Chondrocyte (in vitro differentiated cells): ENCODE measurements around the gene TEDC1. TPM values are rescaled to one million over a fixed set of nuclear protein-coding genes. Genes with fewer than 3 reads are reported as not detected.

Experiments used
- DNase-seq: peaks from one replicate; pipeline ENCODE4 v3.0.0; 2021; ENCODE audit warnings: mixed read lengths, low spot score
- H3K27ac Mint-ChIP-seq: one replicate; pipeline ENCODE4 v1.8.0; 2021; ENCODE audit warnings: mild to moderate bottlenecking, moderate library complexity, mixed read lengths; ENCODE audit not compliant: unreplicated experiment
- H3K27me3 Mint-ChIP-seq: 2 replicates; pipeline ENCODE4 v1.8.0; 2021; ENCODE audit warnings: low read depth, mixed read lengths
- H3K36me3 Mint-ChIP-seq: 2 replicates; pipeline ENCODE4 v1.8.0; 2021; ENCODE audit warnings: low read depth, mixed read lengths
- H3K4me1 Mint-ChIP-seq: 2 replicates; pipeline ENCODE4 v1.8.0; 2021; ENCODE audit warnings: low read depth, mild to moderate bottlenecking, mixed read lengths
- H3K4me3 Mint-ChIP-seq: one replicate; pipeline ENCODE4 v1.8.0; 2021; ENCODE audit warnings: mild to moderate bottlenecking, moderate library complexity, mixed read lengths; ENCODE audit not compliant: unreplicated experiment
- H3K9me3 Mint-ChIP-seq: 2 replicates; pipeline ENCODE4 v1.8.0; 2021; ENCODE audit warnings: low read depth, mixed read lengths
- total RNA-seq: library from RNA; stranded (reverse); gene quantifications from 3 replicates; pipeline ENCODE4 v1.2.1, GENCODE V29; 2021
- TF ChIP-seq, protein P1 (sequence below): fragments of 200-600 bp; sonication (generic); IDR thresholded peaks from 2 replicates; pipeline ENCODE4 v1.5.0; 2021; ENCODE audit warnings: antibody characterized with exemption, mild to moderate bottlenecking, moderate library complexity

TEDC1 gene
- total RNA-seq, 1 donor from 2014 or later: 12.9 TPM

DNA sequence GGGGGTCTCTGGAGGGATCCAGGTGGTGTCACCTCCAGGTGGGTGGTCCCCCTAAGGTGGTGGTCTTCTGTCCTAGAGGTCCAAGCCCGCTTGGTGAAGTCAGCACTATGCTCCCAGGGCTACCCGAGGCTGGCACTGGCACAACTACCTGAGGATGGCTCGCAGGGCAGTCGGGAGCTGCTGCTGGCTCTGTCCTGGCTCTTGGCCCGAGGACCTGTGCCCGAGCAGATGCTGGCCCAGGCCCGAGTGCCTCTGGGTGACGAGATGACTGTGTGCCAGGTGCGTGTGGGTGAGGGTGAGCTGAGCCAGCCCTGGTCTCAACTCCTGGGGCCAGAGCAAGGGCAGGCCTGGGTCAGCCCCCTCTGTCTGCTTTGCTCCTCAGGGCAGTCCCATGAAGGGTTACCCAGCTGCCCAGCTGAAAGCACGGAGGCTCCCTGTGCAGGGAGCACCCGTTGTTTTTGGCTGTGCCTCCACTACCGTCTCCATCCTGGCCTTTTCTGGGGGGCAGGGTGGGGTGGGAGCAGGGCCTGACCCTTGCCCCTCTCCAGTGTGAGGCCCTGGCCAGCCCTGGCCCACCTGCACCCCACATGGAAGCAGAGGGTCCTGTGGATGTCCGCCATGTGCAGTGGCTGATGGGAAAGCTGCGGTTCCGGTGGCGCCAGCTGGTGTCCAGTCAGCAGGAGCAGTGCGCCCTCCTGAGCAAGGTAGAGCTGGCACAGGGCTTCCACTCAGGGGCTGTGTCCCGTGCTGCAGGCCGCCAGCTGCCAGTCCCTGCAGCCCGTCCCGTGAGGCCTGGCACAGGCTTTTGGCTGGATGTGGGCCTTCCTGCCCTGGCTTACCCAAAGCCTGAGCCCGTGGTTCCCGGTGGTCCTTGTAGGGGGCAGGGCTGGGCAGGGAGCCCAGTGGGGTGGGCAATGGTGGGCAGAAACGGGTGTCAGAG lies 1.3 kb downstream of the TEDC1 start:
- no peaks in the 10 kb centered on the region for H3K9me3 Mint-ChIP-seq

DNA sequence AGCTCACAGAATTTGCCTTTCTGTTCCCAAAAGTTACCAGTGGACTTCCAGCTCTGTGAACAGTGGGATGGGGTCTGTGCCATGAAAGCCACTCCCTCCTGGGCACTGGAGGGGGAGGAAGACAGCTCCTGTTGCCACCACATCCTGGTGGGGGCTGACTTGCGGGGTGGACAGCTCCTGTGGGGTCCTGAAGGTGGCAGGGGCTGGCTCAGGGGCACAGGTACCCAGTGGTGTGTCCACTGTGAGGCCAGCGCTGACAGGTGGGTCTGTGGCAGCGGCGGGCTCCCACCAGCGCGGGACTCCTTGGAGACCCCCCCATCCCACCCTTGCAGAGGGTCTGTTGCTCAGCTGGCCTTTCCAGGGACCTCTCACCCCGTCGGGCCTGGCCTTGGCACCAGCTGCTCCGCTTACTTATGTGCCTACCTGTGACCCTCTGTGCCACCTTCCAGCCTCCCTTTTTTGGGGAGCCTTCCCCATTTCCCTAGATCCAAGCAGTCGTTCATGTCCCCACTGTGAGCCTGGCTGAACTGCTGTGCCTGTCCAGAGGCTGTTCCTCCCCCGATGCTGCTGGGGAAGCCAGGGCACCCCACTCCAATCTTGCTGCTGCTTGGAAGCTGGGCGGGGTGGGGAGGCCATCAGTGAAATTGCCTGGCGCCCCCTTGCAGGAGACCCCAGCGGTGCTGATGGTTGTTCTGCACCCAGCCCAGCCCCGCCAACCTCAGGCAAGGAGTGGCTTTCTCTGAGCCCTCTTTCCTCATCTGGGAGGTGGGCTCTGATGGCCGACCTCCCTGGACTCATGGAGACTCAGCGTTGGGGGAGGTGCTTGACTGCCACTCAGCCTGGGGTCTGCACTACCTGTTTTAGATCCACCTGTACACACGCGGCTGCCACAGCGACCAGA lies 2.2 kb downstream of the TEDC1 start:
- peak; percentile 91 for DNase-seq
- Mint-ChIP-seq H3K27ac (no peak overlapping the region), H3K36me3 (no peaks in the 10 kb centered on the region), H3K4me3 (peak overlapping the region; percentile 22), H3K4me1 (peaks cover 15% of the 10 kb centered on the region), H3K9me3 (no peaks in the 10 kb centered on the region), H3K27me3 (no peaks in the 10 kb centered on the region)
- TF ChIP-seq, protein P1, sequence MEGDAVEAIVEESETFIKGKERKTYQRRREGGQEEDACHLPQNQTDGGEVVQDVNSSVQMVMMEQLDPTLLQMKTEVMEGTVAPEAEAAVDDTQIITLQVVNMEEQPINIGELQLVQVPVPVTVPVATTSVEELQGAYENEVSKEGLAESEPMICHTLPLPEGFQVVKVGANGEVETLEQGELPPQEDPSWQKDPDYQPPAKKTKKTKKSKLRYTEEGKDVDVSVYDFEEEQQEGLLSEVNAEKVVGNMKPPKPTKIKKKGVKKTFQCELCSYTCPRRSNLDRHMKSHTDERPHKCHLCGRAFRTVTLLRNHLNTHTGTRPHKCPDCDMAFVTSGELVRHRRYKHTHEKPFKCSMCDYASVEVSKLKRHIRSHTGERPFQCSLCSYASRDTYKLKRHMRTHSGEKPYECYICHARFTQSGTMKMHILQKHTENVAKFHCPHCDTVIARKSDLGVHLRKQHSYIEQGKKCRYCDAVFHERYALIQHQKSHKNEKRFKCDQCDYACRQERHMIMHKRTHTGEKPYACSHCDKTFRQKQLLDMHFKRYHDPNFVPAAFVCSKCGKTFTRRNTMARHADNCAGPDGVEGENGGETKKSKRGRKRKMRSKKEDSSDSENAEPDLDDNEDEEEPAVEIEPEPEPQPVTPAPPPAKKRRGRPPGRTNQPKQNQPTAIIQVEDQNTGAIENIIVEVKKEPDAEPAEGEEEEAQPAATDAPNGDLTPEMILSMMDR: no peak

More for the DNA sequence above, 1.3 kb downstream of the TEDC1 start:
- Mint-ChIP-seq H3K27me3 (no peaks in the 10 kb centered on the region), H3K4me3 (peak overlapping the region; percentile 72), H3K4me1 (peaks cover 15% of the 10 kb centered on the region), H3K36me3 (no peaks in the 10 kb centered on the region), H3K27ac (peak overlapping the region; percentile 78)
- DNase-seq: no peak
- TF ChIP-seq, protein P1: no peak

DNA sequence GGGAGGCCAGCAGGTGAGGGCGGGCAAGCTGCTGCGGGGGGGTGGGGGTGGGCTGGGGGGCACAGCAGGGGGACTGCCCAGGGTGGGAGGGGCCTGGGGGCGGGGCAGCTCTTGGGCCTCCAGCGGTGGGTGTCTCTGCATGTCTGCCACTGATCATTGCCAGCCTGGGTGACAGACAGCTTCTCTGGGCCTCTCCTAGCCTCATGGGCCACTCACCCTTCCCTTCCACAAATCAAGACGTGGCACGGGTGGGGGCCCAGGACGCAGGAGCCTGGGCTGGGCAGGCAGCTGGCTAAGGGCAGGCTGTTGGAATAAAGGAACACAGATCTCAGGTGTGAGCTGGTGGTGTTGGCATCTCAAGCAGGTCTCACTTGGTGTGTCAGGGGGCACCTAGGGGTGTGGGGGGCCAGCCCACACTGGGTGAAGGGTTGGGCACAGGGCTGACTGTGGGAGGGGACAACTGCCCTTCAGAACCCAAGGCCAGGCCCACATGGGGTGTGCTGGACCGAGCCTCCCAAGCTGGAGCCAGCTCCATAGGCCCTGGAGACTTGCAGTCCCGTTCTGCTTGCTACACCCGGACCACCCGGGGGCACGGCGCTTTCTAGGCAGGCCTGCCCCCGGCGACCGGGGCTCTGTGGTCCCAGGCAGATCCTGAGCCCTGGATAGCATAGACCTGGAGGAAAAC lies 3.0 kb downstream of the TEDC1 start:
- H3K27ac Mint-ChIP-seq: no peak overlapping the region
- peaks cover 10% of the 10 kb centered on the region for H3K4me1 Mint-ChIP-seq
- H3K4me3 Mint-ChIP-seq: no peak overlapping the region
- no peaks in the 10 kb centered on the region for H3K9me3 Mint-ChIP-seq
- DNase-seq: peak; percentile 77
- no peaks in the 10 kb centered on the region for H3K36me3 Mint-ChIP-seq
- TF ChIP-seq, protein P1: no peak
- H3K27me3 Mint-ChIP-seq: no peaks in the 10 kb centered on the region

DNA sequence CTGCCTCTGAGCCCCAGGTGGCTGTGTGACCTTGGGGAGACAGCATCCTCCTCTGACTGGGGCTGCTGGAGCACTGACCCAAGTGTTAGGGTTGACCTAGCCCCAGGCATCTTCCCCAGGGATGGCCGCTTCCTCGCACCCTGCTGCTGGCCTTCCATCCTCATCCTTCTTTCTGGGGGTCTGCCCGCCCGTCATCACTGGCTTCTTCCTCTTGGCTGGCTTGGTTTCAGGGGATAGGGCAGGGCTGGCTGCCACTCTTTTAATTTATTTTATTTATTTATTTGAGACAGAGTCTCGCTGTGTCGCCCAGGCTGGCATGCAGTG lies 3.5 kb downstream of the TEDC1 start:
- Mint-ChIP-seq H3K27ac (no peak overlapping the region), H3K27me3 (no peaks in the 10 kb centered on the region), H3K36me3 (no peaks in the 10 kb centered on the region), H3K9me3 (no peaks in the 10 kb centered on the region), H3K4me1 (peaks cover 5% of the 10 kb centered on the region), H3K4me3 (no peak overlapping the region)
- no peak for DNase-seq
- TF ChIP-seq, protein P1: no peak
